PFSK-1 (cell line): Measurements from ENCODE around the gene SUFU.

ENCODE experiments used
- FOXP2 ChIP-seq: optimal IDR thresholded peaks from 2 replicates; pipeline ENCODE3; 2011; ENCODE audit warnings: borderline replicate concordance, control low read depth, inconsistent platforms; ENCODE audit not compliant: insufficient read depth; ENCODE audit errors: extremely low read length, extremely low read depth
- POLR2AphosphoS5 ChIP-seq: IDR thresholded peaks from 2 replicates; pipeline ENCODE4 v1.6.1; 2012; ENCODE audit warnings: low read depth, mild to moderate bottlenecking, control low read depth, low read length, moderate library complexity
- SIN3A ChIP-seq: IDR thresholded peaks from 2 replicates; pipeline ENCODE4 v1.6.1; 2012; ENCODE audit warnings: mild to moderate bottlenecking, low read length, moderate library complexity, borderline replicate concordance; ENCODE audit not compliant: insufficient read depth
- TAF1 ChIP-seq: IDR thresholded peaks from 2 replicates; pipeline ENCODE4 v1.6.1; 2012; ENCODE audit warnings: low read length, control low read depth, borderline replicate concordance; ENCODE audit not compliant: insufficient read depth
- TF ChIP-seq, protein P1 (sequence below), 2 experiments: IDR thresholded peaks; 2 replicates each; pipeline versions ENCODE4 v1.6.1 to v1.8.0; 2011 to 2012; ENCODE audit warnings: low read depth in 2 of 2, low read length in 2 of 2, control low read depth in 1 of 2, inconsistent platforms in 1 of 2, mild to moderate bottlenecking in 1 of 2, moderate library complexity in 1 of 2; ENCODE audit not compliant: insufficient read depth in 1 of 2

SUFU gene

DNA sequence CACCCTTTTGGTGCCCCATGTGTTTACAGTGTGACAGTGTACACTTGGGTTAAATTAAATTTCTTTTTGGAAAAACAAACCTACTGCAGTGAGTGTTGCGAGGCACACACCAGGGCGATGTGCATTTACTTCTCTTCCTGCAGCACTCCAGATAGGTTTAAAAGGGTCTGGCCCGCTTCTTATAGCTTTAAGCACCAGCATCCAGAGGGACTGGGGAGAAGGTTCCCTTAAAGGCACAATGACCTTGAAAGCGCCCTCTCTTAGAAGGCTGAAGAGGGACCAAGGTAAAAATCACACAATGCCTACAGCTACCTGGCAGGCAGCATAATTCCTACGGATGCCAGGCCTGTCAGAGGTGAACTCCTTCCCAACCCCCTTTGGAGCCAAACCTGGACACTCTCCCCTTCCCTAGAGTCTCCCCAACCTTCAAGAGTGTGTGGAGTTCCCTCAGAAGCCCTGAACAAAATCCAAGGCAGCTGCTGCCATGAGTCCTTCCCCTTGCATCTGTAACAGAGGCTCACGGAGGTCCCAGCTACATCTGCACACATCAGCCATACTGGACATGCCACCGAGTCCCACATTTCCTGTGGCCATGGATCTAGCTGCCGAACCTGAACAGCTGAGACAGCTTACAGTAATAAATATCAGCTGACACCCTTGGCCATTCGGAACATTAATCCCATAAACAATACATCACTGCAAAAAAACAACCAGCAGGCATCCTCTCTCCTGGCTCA, 173.7 kb downstream of the SUFU start:
- TF ChIP-seq, protein P1, sequence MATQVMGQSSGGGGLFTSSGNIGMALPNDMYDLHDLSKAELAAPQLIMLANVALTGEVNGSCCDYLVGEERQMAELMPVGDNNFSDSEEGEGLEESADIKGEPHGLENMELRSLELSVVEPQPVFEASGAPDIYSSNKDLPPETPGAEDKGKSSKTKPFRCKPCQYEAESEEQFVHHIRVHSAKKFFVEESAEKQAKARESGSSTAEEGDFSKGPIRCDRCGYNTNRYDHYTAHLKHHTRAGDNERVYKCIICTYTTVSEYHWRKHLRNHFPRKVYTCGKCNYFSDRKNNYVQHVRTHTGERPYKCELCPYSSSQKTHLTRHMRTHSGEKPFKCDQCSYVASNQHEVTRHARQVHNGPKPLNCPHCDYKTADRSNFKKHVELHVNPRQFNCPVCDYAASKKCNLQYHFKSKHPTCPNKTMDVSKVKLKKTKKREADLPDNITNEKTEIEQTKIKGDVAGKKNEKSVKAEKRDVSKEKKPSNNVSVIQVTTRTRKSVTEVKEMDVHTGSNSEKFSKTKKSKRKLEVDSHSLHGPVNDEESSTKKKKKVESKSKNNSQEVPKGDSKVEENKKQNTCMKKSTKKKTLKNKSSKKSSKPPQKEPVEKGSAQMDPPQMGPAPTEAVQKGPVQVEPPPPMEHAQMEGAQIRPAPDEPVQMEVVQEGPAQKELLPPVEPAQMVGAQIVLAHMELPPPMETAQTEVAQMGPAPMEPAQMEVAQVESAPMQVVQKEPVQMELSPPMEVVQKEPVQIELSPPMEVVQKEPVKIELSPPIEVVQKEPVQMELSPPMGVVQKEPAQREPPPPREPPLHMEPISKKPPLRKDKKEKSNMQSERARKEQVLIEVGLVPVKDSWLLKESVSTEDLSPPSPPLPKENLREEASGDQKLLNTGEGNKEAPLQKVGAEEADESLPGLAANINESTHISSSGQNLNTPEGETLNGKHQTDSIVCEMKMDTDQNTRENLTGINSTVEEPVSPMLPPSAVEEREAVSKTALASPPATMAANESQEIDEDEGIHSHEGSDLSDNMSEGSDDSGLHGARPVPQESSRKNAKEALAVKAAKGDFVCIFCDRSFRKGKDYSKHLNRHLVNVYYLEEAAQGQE (IDR thresholded peaks at IDR 0.05; ENCODE audit: insufficient read depth in 1 of 2, low read depth in 2 of 2, low read length in 2 of 2) = no peak
- no peak for TF ChIP-seq POLR2AphosphoS5
- no peak for TF ChIP-seq SIN3A
- TF ChIP-seq TAF1 = no peak
- TF ChIP-seq FOXP2 = no peak

- TF ChIP-seq SIN3A (no peak), FOXP2 (no peak), TAF1 (no peak), POLR2AphosphoS5 (no peak)
- TF ChIP-seq, protein P1 (IDR thresholded peaks at IDR 0.05; ENCODE audit: insufficient read depth in 1 of 2, low read depth in 2 of 2, low read length in 2 of 2) = no peak
Measured at GRCh38 chr10:102678068-102678400, 174.3 kb downstream of the SUFU start.

DNA sequence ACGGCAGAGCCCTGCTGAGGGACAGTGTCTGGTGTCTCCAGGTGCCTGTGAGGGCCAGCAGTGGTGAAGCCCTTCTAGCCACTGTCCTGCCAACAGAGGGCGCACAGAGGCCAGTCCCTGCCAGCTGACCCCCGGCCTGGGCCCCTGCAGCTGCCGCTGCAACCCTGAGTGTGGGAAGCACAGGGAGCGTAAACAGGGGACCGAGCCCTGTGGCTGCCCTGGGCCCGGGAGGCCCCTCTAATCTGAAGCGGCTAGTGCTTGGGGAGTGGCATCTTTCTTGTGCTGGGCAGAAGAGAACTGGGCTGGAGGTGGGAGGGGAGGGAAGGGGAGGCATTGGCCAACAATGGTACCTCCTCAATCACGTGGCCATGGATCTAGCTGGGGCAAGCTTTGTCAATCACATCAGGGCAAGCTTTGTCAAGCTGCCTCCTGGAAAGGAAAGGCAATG, 175.1 kb downstream of the SUFU start:
- peak; percentile 69 for TF ChIP-seq FOXP2
- TF ChIP-seq POLR2AphosphoS5 = no peak

DNA sequence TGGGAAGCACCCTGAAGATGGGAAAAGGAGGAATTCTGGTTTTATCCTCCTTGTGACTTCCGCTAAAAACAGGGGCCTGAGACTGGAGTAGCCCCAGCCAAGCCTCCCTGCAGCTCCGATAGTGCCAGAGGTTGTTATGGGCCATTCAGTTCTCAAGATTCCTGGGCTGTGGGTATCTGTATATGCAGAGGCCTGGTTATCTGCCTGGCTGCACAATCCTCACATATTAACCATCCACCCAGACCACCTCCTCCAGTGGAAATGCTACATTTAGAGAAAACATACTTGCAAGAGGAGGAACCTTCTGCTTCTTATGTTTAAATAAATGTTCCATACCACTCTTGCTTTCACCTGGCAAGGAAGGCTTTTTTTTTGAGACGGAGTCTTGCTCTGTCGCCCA, 175.8 kb downstream of the SUFU start:
- no peak for TF ChIP-seq POLR2AphosphoS5
- no peak for TF ChIP-seq TAF1
- TF ChIP-seq, protein P1 (IDR thresholded peaks at IDR 0.05; ENCODE audit: insufficient read depth in 1 of 2, low read depth in 2 of 2, low read length in 2 of 2) = no peak
- TF ChIP-seq SIN3A = no peak
- TF ChIP-seq FOXP2 = no peak

- no peak for TF ChIP-seq FOXP2
- TF ChIP-seq POLR2AphosphoS5 = no peak
- TF ChIP-seq SIN3A = no peak
- TF ChIP-seq, protein P1 (IDR thresholded peaks at IDR 0.05; ENCODE audit: insufficient read depth in 1 of 2, low read depth in 2 of 2, low read length in 2 of 2) = no peak
- no peak for TF ChIP-seq TAF1
Measured at GRCh38 chr10:102681696-102682095, 177.9 kb downstream of the SUFU start.
